Stomach (tissue), 9 donors: Measurements from ENCODE around the gene FAM110A. TPM values are rescaled to one million over a fixed set of nuclear protein-coding genes. Genes with fewer than 3 reads are reported as not detected.

Experiments
- DNase-seq, 2 donors: peaks; one replicate each; pipeline versions ENCODE4 v3.0.0 to v3.0.0-alpha.2; 2013 to 2019
- H3K27ac ChIP-seq, 5 donors: fragments of 200-600 bp in 4 of 5; sonication (generic) in 4 of 5; one replicate each; pipeline ENCODE4 v1.5.1; 2013 to 2019; ENCODE audit warnings: mild to moderate bottlenecking in 1 of 5, moderate library complexity in 1 of 5
- H3K27me3 ChIP-seq, 3 donors: fragments of 200-600 bp; sonication (generic); one replicate each; pipeline ENCODE4 v1.5.1; 2017 to 2019; ENCODE audit warnings: mixed run types in 1 of 3
- H3K36me3 ChIP-seq, 4 donors: fragments of 200-600 bp; sonication (generic); 1 replicate in 3 of 4; 2 replicates in 1 of 4; pipeline ENCODE4 v1.5.1; 2016 to 2019
- H3K4me1 ChIP-seq, 4 donors: fragments of 200-600 bp; sonication (generic); one replicate each; pipeline ENCODE4 v1.5.1; 2016 to 2019
- H3K4me3 ChIP-seq, 4 donors: fragments of 200-600 bp; sonication (generic) in 3 of 4; one replicate each; pipeline ENCODE4 v1.5.1; 2016 to 2019; ENCODE audit warnings: mild to moderate bottlenecking in 1 of 4
- H3K9me3 ChIP-seq, 4 donors: fragments of 200-600 bp; sonication (generic); one replicate each; pipeline ENCODE4 v1.5.1; 2016 to 2019
- CTCF ChIP-seq, 7 experiments: fragments of 450-650 bp in 4 of 7; fragments of 200-600 bp in 3 of 7; sonication (generic) in 3 of 7; IDR thresholded peaks; one replicate each; pipeline ENCODE4 v1.5.1; 2016 to 2019; ENCODE audit warnings: antibody characterized with exemption in 7 of 7, control low read depth in 2 of 7, mild to moderate bottlenecking in 1 of 7
- EP300 ChIP-seq: sonication (generic); formaldehyde crosslinking; IDR thresholded peaks from one replicate; pipeline ENCODE4 v1.6.1; 2017; ENCODE audit warnings: antibody characterized with exemption
- POLR2A ChIP-seq, 4 donors: fragments of 450-650 bp; IDR thresholded peaks; one replicate each; pipeline ENCODE4 v1.6.1; 2016; ENCODE audit warnings: antibody characterized with exemption in 4 of 4, control low read depth in 2 of 4, mild to moderate bottlenecking in 1 of 4, moderate library complexity in 1 of 4
- POLR2AphosphoS5 ChIP-seq, 3 donors: sonication (generic); formaldehyde crosslinking; IDR thresholded peaks; one replicate each; pipeline ENCODE4 v1.6.1; 2016; ENCODE audit warnings: antibody characterized with exemption in 3 of 3
- WGBS, 5 donors: extraction: QIAGEN DNeasy Blood & Tissue Kit in 3 of 5; methylation state at CpG; one replicate each; pipeline versions ENCODE4 v1.1.5 to v1.1.7; 2013 to 2018; 5-methylcytosine and 5-hydroxymethylcytosine counted together
- intact Hi-C: fragments of 100-400 bp; cut with DNase I; formaldehyde crosslinking; loops from one replicate; pipeline ENCODE4 v1.15.1; 2023; ENCODE audit warnings: low total_unique reads
- polyA plus RNA-seq, 3 donors: library from polyadenylated mRNA; stranded (reverse); fragments of 200-250 nt; gene quantifications; one replicate each; pipeline ENCODE4 v1.2.3, GENCODE V29; 2013
- total RNA-seq, 5 donors: library from RNA; depleted of rRNA; stranded (reverse); fragments of >200 nt; gene quantifications; one replicate each; pipeline versions ENCODE4 v1.1.0 to v1.2.3, GENCODE V29; 2014 to 2016
- donor health status: healthy with polysubstance abuse.
- donor health status: Bipolar disorder and iron deficiency.
- donor health status: healthy.

FAM110A gene
- total and polyA plus RNA-seq, 8 donors = 0.58 to 17.6 (median 3.8) TPM

GRCh38 chr20:813390-813789 lies 20.1 kb upstream of the FAM110A start:
- no peak overlapping the region for H3K4me3 ChIP-seq
- TF ChIP-seq POLR2A (IDR thresholded peaks at IDR 0.05) (no peak), CTCF (IDR thresholded peaks at IDR 0.05) (no peak), POLR2AphosphoS5 (IDR thresholded peaks at IDR 0.05) (no peak), EP300 (no peak)
- H3K27ac ChIP-seq = no peak overlapping the region
- intact Hi-C loops = loop anchor here (10.0 kb wide), 1 partner anchor 401 kb away; no protein-coding TSS in a partner anchor
- H3K36me3 ChIP-seq = no peaks in the 10 kb centered on the region
- 66 to 80% (median 68%) methylated on average over 8 of the region's 8 CpGs for WGBS, 5 donors
- no peaks in the 10 kb centered on the region for H3K9me3 ChIP-seq
- peaks cover 0 to 63% (median 6%) of the 10 kb centered on the region in 3 donors for H3K27me3 ChIP-seq
- DNase-seq = no peak
- H3K4me1 ChIP-seq = no peaks in the 10 kb centered on the region

GRCh38 chr20:815226-815625 lies 18.3 kb upstream of the FAM110A start:
- DNase-seq = no peak

GRCh38 chr20:815914-816606 lies 17.5 kb upstream of the FAM110A start:
- H3K4me1 ChIP-seq = peaks cover 0 to 5% (median 2%) of the 10 kb centered on the region in 4 donors
- no peaks in the 10 kb centered on the region for H3K36me3 ChIP-seq
- intact Hi-C loops = loop anchor here (2.0 to 10.0 kb wide), 2 partner anchors 141 to 399 kb away; no protein-coding TSS in a partner anchor
- H3K27me3 ChIP-seq = peaks cover 0 to 48% (median 6%) of the 10 kb centered on the region in 3 donors
- peak; percentile 68 to 84 for DNase-seq
- TF ChIP-seq EP300 (no peak), CTCF (IDR thresholded peaks at IDR 0.05) (peak in 6 of 7 experiments; percentile 91 to 99 (median 97))
- H3K9me3 ChIP-seq = no peaks in the 10 kb centered on the region
- H3K4me3 ChIP-seq = no peak overlapping the region
- WGBS, 5 donors = 27 to 30% (median 29%) methylated on average over 13 of the region's 13 CpGs
- H3K27ac ChIP-seq = no peak overlapping the region

More at GRCh38 chr20:815226-815625, 18.3 kb upstream of the FAM110A start:
- intact Hi-C loops = loop anchor here (2.0 to 10.0 kb wide), 2 partner anchors 142 to 400 kb away; no protein-coding TSS in a partner anchor
- Histone ChIP-seq H3K9me3 (no peaks in the 10 kb centered on the region), H3K27ac (no peak overlapping the region), H3K4me1 (peaks cover 0 to 5% (median 2%) of the 10 kb centered on the region in 4 donors), H3K4me3 (no peak overlapping the region), H3K27me3 (peaks cover 0 to 54% (median 6%) of the 10 kb centered on the region in 3 donors), H3K36me3 (no peaks in the 10 kb centered on the region)
- no peak for TF ChIP-seq CTCF (IDR thresholded peaks at IDR 0.05)
- no peak for TF ChIP-seq EP300
- TF ChIP-seq POLR2AphosphoS5 (IDR thresholded peaks at IDR 0.05) = no peak
- no peak for TF ChIP-seq POLR2A (IDR thresholded peaks at IDR 0.05)
- 84 to 90% (median 89%) methylated on average over 10 of the region's 10 CpGs for WGBS, 5 donors

GRCh38 chr20:818001-818664 lies 15.4 kb upstream of the FAM110A start:
- Histone ChIP-seq H3K27ac (no peak overlapping the region), H3K4me1 (peaks cover 0 to 5% (median 2%) of the 10 kb centered on the region in 4 donors), H3K27me3 (peaks cover 0 to 33% (median 6%) of the 10 kb centered on the region in 3 donors), H3K36me3 (no peaks in the 10 kb centered on the region), H3K9me3 (no peaks in the 10 kb centered on the region), H3K4me3 (no peak overlapping the region)
- no peak for TF ChIP-seq EP300
- 84 to 89% (median 86%) methylated on average over 17 of the region's 17 CpGs for WGBS, 5 donors
- DNase-seq = no peak
- intact Hi-C loops = loop anchor here (10.0 kb wide), 1 partner anchor 397 kb away; no protein-coding TSS in a partner anchor
